GF-D8 (cell line): ENCODE data around the gene PRKG1.
"Not testable (repeated sequence)": the region's sequence is repeated elsewhere in the genome, so short reads cannot be mapped to it uniquely, and the experiment has no call there.

Source experiments
- DNase-seq: peaks from one replicate; lab custom pipeline; 2025; lab: John Stamatoyannopoulos, UW

The PRKG1 gene

GRCh38 chr10:52119507-52119906 is 1045.2 kb downstream of the PRKG1 start:
- no peak for DNase-seq

DNA sequence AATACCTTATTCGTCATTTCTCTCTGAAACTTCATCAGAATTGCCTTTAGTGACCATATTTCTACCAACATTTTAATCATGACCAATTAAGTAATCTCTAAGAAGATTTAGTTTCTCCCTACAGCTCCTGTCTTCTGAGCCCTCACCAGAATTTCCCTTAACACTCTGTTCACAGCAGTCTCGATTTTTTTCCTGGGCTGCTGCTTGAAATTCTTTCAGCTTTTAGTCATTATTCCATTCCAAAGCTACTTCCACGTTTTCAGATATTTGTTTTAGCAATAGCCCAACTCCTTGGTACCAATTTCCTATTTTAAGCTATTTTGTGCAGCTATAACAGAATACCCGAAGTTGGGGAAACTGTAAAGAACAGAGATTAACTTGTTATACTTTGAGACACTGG is 1047.4 kb downstream of the PRKG1 start:
- no peak for DNase-seq

GRCh38 chr10:52128056-52128683 is 1053.9 kb downstream of the PRKG1 start:
- no peak for DNase-seq

DNA sequence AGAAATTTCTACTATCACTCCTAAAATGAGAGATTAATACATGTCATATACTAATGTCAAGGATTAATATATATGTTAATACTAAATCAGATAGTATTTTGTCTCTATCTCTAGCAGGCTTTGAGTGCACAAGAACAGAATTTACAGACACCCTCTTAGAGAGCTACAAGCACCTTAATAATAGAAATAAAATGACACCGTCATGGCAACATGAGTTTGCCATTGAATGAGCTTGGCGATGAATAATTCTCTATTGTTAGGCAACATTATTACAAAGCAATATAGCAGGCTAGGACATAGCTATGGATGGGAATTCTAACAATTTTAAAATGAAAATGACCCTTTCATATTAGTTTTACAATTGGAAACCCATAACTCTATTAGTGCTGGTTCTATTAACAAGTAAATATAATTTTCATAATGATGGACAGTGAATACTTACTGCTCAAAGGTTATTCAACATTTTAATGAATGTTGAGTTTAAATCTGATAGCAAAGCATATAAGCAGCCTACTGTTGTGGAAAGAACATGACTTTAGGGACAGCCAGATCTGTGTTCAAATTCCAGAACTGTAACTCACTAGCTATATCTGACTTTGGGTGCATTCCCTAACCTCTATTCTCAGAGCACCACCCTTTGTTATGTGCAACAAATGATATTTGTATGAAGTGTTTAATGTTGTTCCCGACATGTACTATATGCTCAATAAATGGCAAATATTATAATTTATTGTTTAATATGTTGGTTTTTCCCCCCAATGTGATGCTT is 1055.3 kb downstream of the PRKG1 start:
- DNase-seq, result no peak

DNA sequence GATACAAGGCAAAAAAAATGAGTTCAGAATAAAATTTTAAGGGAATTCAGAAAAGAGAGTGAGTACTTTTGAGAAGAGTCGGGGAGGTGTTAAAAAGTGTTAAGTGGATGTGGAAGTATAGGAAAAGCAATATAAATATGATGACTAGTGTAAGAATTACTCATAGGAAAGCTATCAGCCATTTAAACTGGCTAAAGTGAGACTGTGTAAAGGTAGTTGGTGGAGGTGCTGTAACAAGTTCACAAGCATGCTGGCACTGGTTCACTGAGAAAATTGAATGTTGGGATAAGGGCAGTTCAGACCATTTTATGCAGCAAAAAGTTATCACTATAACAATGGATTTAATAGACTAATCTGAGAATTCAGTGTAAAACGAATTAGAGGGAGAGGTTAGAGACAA is 1060.8 kb downstream of the PRKG1 start:
- DNase-seq, result no peak

- no peak for DNase-seq
These were observed 1062.6 kb downstream of the PRKG1 start for GRCh38 chr10:52136921-52137320.

DNA sequence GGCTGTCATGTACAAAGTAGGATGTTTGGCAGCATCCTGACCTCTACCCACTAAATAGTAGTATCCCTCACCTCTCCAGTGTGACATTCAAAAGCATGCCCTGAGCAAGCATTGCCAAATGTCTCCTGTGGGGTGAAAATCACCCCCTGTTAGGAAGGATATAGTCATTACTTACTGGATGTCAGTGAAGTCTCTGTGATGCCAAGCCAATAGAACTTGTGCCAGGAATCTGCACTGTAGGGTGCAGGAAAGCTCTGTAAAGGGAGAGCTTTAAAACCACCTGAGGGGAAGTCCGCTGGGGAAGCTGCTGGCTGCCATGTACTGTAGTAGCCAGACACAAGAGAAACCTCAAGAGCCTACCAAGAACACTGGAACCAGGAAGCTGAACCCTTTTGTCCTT is 1069.1 kb downstream of the PRKG1 start:
- DNase-seq, result no peak

DNA sequence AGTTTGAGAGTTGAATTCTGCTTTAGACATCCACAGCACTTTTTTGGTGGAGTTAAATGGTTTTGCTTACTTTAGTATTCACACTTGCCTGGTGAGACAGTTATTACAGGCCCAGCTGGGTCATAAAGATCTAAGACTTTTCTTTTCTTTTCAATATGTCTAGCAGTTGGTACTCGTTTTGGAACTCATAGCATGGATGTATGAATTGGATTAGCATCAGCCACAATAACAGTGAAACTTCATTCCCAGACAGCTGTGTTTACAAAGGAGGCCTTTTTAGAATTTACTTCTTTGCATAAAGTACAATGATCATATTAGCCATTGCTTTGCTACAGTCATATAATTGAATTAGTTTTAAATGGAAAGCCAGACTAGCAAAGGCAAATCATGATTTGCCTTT is 1071.3 kb downstream of the PRKG1 start:
- no peak for DNase-seq

- DNase-seq, result no peak
These were observed 1072.5 kb downstream of the PRKG1 start for GRCh38 chr10:52146766-52147165.

DNA sequence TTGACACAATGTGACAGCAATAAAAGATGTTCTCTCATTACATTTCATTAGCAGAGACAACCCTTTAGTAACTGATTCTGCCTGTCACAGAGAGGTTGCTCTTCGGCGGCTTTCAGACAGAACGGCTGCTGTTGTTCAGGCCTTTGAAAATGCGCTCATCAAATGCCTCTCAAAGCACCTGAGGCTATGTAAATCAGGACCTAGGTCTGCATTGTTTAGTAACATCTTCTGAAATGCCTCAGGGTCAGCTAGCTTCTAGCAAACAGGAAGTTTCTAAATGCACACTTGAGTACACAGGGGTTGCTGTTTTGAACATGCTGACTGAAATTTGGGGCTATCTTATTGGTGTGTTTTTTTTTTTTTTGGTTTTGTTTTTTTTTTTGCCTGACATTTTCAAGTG is 1096.5 kb downstream of the PRKG1 start:
- DNase-seq, result no peak

DNA sequence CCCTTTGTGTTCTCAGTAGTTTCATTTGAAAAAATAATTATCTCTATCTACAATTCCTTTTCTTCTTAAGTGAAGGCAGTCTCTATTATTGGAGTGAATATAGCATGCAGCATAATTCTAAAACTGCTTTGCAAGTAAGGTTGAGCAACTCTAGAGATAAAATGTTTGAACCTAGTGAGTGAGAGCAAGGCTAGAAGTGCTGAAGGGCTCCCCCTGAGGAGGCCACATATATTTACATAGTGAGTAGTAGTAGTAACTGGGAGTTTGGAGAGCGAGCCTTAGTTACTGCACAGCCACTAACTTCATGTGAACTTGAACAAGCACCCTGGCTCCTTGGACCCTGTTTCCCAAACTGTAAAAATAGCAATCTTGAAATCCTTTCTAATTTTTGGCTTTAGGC is 1098.3 kb downstream of the PRKG1 start:
- DNase-seq, result no peak

GRCh38 chr10:52185256-52185655 is 1111.0 kb downstream of the PRKG1 start:
- no peak for DNase-seq

DNA sequence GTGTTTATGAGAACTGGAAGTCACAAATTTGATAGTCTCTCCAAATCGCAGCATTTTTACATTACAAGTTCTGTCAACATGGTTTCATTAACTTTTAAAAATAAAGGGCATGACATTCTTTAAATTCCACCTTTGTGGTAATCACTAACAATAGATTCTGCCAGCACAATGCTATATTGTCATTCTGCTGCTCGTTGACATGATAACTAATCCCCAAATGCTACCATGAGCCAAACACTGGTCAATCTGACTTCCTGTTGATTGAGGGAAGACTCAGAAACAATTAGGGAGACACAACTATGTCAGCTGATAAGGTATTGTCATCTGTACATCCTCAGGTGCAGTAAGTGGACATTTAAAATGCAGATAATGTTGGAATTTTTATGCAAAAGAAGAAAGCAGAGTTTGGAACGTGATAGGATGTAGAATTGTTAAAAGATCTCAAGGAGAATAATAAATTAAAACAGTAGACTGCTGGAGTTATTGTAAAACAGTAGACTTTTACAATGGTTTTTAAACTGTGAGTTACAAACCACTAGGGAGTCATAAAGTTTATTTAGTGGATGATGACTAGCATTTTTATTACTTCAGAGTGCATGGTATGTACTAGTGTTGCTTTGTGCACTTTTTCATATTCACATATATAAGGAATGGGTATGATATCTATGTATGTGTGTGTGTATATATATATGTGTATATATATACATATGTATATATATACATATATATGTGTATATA is 1113.4 kb downstream of the PRKG1 start:
- no peak for DNase-seq

- no peak for DNase-seq
These were observed 1116.8 kb downstream of the PRKG1 start for GRCh38 chr10:52191049-52191448.

- no peak for DNase-seq
These were observed 1119.9 kb downstream of the PRKG1 start for GRCh38 chr10:52194191-52194590.

DNA sequence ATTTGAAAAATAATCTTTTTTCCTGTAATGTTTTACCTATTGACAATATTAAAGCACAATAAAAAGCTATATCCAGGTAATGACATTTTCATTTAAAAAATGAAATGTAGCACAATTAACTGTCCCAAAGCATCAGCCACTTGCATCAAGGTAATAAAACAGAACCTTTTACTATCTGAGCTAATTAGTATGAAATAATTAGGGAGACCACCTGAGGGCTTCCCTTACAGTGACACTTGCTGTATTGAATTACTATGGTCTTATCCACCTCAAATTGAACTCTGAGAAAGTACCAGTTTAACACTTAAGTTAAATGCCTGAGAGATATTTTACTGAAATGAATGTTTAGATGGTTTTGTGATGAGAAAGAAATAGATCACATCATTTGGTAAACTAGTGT is 1120.4 kb downstream of the PRKG1 start:
- no peak for DNase-seq

DNA sequence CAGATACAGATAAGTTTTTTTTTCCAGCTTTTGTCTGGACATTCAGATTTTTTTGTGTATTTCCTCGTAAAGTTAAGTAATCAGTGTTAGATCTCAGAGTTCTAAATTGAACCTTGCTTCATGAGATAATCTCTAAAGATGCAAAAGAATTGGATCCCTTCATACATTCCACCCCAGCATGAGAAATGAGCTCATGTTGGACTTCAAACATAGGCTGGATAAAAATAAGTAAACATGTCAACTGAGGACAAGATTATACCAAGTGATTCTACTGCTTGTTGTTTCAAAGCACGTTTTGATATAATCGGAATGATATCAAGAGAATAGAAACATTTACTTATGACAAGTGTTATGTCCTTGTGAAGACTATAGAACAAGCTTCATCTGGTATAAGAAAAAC is 1122.8 kb downstream of the PRKG1 start:
- DNase-seq, result no peak

DNA sequence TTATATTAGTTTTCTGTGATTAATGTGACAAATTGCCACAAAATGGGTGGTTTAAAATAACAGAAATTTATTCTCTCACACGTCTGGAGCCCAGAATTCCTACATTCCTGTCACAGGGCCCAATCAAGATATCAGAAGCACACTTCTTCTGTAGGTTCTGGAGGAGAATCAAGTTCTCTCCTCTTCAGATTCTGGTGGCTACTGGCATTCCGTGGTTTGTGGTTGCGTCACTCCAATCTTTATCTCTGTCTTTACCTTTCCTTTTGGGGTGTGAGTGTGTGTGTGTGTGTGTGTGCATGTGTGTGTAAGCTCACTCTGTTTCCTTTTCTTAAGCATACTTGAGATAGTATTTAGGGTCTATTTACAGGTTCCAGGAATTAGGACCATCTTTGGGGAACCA is 1124.3 kb downstream of the PRKG1 start:
- no peak for DNase-seq

DNA sequence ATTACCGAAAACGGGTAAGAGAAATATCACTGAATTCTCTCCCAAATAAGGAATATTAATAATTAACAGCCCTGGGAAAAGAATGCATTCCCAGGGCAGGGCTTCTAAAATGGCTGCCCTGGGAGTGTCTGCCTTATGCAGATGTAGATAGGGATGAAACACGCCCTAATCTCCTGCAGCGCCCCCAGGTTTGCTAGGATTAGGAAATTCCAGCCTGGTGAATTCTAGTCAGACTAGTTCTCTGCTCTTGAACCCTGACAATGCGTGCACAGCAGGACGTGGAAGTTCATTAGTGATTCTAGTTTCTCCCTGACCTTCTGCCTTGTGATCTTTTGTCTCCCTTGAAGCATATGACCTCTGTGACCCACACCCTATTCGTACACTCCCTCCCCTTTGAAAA is 1130.6 kb downstream of the PRKG1 start:
- DNase-seq, result not testable (repeated sequence)

GRCh38 chr10:52208365-52208764 is 1134.1 kb downstream of the PRKG1 start:
- DNase-seq, result no peak

DNA sequence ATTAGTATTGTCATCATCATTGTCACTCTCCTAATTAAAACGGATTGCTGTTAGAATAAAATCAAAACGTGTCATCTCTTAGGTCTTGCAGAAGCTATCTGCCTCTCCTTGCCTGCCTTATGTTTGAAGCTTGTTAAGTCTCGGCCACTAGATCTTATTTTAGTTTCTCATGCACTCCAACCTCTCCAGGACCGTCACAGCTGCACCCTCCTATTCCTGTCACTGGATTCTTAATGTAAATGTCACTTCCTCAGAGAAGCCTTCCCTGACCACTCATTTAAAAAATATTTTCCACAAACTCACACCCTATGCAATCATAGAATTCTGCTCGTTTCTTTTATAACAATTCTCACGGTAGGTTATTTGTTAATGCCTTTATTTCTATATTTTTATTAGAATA is 1135.9 kb downstream of the PRKG1 start:
- no peak for DNase-seq

GRCh38 chr10:52212062-52212461 is 1137.8 kb downstream of the PRKG1 start:
- no peak for DNase-seq

- no peak for DNase-seq
These were observed 1138.5 kb downstream of the PRKG1 start for GRCh38 chr10:52212802-52213201.
